GM06990 (cell line): Measurements from ENCODE around the gene CTXN1.
"Not testable (repeated sequence)": the region's sequence is repeated elsewhere in the genome, so short reads cannot be mapped to it uniquely, and the experiment has no call there.

ENCODE experiments used
- DNase-seq: peaks from one replicate; pipeline ENCODE4 v3.0.0-alpha.2; 2011; ENCODE audit not compliant: insufficient read length; ENCODE audit errors: extremely low read depth
- H3K27me3 ChIP-seq: replicated peaks from 2 replicates; pipeline ENCODE4 v1.6.0; 2011; ENCODE audit warnings: low read length; ENCODE audit not compliant: control insufficient read depth, insufficient read depth
- H3K36me3 ChIP-seq: 2 replicates; pipeline ENCODE4 v1.5.1; 2011; ENCODE audit warnings: low read length; ENCODE audit not compliant: control insufficient read depth, insufficient read depth
- H3K4me3 ChIP-seq: replicated peaks from 2 replicates; pipeline ENCODE4 v1.5.1; 2011; ENCODE audit warnings: low read depth, mild to moderate bottlenecking, control low read depth, low read length
- TF ChIP-seq, protein P1 (sequence below): IDR thresholded peaks from 2 replicates; pipeline ENCODE4 v1.5.1; 2011; ENCODE audit warnings: low read length, control low read depth, mild to moderate bottlenecking, inconsistent platforms; ENCODE audit not compliant: insufficient read depth, poor library complexity, severe bottlenecking

Gene CTXN1

DNA sequence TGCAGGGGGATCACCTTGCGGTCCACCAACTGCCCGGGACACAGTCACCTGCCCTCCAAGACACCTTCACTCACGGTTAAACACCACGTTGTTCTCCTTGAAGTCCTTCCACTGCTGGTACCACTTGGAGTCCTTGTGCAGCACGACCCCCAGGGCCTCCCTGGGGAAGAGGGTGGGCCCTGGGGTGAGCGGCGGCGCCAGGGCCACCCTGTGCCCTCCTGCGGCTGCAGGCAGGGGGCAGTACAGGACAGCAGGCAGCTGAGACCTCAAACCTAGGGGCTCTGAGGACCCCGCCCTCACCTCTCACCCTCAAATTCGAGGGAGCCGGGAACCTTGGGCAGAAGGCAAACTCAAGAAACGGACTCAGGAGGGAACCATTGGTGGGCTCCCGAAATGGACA lies 7.5 kb upstream of the CTXN1 start:
- TF ChIP-seq, protein P1, sequence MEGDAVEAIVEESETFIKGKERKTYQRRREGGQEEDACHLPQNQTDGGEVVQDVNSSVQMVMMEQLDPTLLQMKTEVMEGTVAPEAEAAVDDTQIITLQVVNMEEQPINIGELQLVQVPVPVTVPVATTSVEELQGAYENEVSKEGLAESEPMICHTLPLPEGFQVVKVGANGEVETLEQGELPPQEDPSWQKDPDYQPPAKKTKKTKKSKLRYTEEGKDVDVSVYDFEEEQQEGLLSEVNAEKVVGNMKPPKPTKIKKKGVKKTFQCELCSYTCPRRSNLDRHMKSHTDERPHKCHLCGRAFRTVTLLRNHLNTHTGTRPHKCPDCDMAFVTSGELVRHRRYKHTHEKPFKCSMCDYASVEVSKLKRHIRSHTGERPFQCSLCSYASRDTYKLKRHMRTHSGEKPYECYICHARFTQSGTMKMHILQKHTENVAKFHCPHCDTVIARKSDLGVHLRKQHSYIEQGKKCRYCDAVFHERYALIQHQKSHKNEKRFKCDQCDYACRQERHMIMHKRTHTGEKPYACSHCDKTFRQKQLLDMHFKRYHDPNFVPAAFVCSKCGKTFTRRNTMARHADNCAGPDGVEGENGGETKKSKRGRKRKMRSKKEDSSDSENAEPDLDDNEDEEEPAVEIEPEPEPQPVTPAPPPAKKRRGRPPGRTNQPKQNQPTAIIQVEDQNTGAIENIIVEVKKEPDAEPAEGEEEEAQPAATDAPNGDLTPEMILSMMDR = peak; percentile 40
- Histone ChIP-seq H3K4me3 (no peak overlapping the region), H3K27me3 (no peaks in the 10 kb centered on the region), H3K36me3 (peaks cover 24% of the 10 kb centered on the region)
- no peak for DNase-seq

DNA sequence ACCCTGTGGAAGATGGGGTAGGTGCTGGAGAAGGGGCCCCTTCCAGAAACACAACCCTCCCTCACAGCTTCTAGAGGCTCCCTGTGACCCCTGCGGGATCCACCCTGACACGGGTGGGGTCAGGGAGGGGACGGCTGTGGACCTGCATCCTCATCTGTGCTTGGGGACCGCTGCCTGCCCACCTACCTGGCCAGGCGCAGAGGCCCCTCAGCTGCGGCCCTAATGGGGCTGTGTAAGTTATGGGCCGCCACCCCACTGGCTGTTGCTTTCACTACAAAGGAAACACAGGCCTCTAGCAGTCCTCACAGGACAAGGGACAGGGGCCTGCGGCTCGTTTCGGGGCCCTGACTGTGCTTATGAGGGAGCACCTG lies 7.0 kb upstream of the CTXN1 start:
- Histone ChIP-seq H3K36me3 (peaks cover 24% of the 10 kb centered on the region), H3K4me3 (no peak overlapping the region), H3K27me3 (no peaks in the 10 kb centered on the region)
- TF ChIP-seq, protein P1 = no peak
- no peak for DNase-seq

DNA sequence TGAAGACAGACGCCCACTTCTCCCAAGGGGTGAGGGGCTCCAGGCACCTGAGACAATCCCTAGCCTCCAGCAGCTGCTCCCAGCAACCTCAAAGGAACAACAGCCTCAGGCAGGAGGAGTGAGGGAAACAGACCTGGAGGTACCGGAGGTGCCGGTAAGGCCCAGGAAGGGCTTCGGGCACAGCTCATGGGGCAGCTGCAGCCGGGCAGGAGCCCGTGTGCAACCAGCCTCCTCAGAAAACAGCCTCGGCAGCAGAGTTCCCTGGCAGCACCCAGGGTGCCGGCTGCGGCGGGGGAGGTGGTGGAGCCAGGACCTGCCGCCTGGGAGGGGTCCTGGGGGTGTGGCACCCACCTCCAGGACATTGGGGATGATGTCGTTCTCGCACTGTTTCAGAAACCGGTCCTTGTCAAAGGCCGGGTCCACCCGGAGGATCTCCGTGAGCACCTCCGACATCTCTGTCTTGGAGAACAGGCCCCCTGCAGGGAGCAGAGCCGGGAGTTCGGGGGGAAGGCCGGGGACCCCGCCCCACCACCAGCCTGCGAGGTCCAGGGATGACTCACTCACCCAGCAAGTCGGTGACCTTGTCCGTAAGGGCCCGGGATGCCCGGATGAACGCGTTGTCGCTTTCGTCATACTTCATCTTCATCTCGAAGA lies 6.5 kb upstream of the CTXN1 start:
- Histone ChIP-seq H3K4me3 (no peak overlapping the region), H3K36me3 (peaks cover 23% of the 10 kb centered on the region), H3K27me3 (no peaks in the 10 kb centered on the region)
- TF ChIP-seq, protein P1 = no peak
- DNase-seq = no peak

GRCh38 chr19:7931221-7932061 lies 5.5 kb upstream of the CTXN1 start:
- no peaks in the 10 kb centered on the region for H3K27me3 ChIP-seq
- no peak overlapping the region for H3K4me3 ChIP-seq
- TF ChIP-seq, protein P1 = no peak
- peak; percentile 14 for DNase-seq
- H3K36me3 ChIP-seq = peaks cover 23% of the 10 kb centered on the region

- Histone ChIP-seq H3K27me3 (no peaks in the 10 kb centered on the region), H3K36me3 (peaks cover 23% of the 10 kb centered on the region)
Observed at GRCh38 chr19:7930765-7931164, 4.8 kb upstream of the CTXN1 start.

DNA sequence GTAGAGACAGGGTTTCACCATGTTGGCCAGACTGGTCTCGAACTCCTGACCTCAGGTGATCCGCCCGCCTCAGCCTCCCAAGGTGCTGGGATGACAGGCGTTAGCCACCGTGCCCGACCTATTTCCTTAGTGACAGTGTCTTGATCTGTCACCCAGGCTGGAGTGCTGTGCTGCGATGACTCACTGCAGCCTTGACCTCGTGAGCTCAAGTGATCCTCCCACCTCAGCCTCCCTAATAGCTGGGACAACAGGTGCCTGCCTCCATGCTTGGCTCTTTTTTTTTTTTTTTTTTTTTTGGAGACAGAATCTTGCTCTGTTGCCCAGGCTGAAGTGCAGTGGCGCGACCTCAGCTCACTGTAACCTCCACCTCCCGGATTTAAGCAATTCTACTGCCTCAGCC lies 4.1 kb upstream of the CTXN1 start:
- DNase-seq = not testable (repeated sequence)

More at GRCh38 chr19:7930765-7931164, 4.8 kb upstream of the CTXN1 start:
- TF ChIP-seq, protein P1 = no peak
- DNase-seq = no peak
- H3K4me3 ChIP-seq = no peak overlapping the region

More for the DNA sequence above, 4.1 kb upstream of the CTXN1 start:
- H3K36me3 ChIP-seq = peaks cover 19% of the 10 kb centered on the region
- not testable (repeated sequence) for H3K27me3 ChIP-seq, H3K4me3 ChIP-seq
